Liver (tissue), 10 donors: ENCODE results near the gene FKBP1C. TPM values are rescaled to one million over a fixed set of nuclear protein-coding genes. Genes with fewer than 3 reads are reported as not detected.

Experiments
- DNase-seq: peaks from one replicate; pipeline ENCODE4 v3.0.0-alpha.2; 2017; ENCODE audit warnings: low spot score
- H3K27ac ChIP-seq, 2 donors: one replicate each; pipeline ENCODE4 v1.7.0; 2013; ENCODE audit warnings: inconsistent platforms in 2 of 2, low read length in 2 of 2, control low read depth in 1 of 2, low read depth in 1 of 2, mild to moderate bottlenecking in 1 of 2
- H3K27me3 ChIP-seq, 4 donors: one replicate each; pipeline versions ENCODE4 v1.6.1 to v1.7.0; 2013; ENCODE audit warnings: low read length in 3 of 4, inconsistent platforms in 1 of 4, mild to moderate bottlenecking in 1 of 4, moderate library complexity in 1 of 4; ENCODE audit not compliant: control insufficient read depth in 4 of 4, insufficient read depth in 4 of 4
- H3K36me3 ChIP-seq, 4 donors: one replicate each; pipeline versions ENCODE4 v1.6.1 to v1.7.0; 2013; ENCODE audit warnings: low read length in 3 of 4, mild to moderate bottlenecking in 3 of 4, low read depth in 1 of 4, moderate library complexity in 1 of 4; ENCODE audit not compliant: control insufficient read depth in 4 of 4, insufficient read depth in 3 of 4
- H3K4me1 ChIP-seq, 4 donors: one replicate each; pipeline versions ENCODE4 v1.6.1 to v1.7.0; 2013; ENCODE audit warnings: low read length in 3 of 4, mild to moderate bottlenecking in 3 of 4, moderate library complexity in 1 of 4; ENCODE audit not compliant: control insufficient read depth in 4 of 4, insufficient read depth in 4 of 4
- H3K4me3 ChIP-seq, 3 donors: one replicate each; pipeline versions ENCODE4 v1.6.1 to v1.7.0; 2013; ENCODE audit warnings: low read length in 3 of 3, control low read depth in 1 of 3, low read depth in 1 of 3, mild to moderate bottlenecking in 1 of 3
- H3K9ac ChIP-seq, 2 donors: one replicate each; pipeline ENCODE4 v1.7.0; 2013; ENCODE audit warnings: low read length in 2 of 2, mild to moderate bottlenecking in 2 of 2, moderate library complexity in 2 of 2, control low read depth in 1 of 2, low read depth in 1 of 2
- H3K9me3 ChIP-seq, 4 donors: one replicate each; pipeline versions ENCODE4 v1.6.1 to v1.7.0; 2013; ENCODE audit warnings: low read length in 3 of 4; ENCODE audit not compliant: control insufficient read depth in 4 of 4
- CTCF ChIP-seq: fragments of 150-350 bp; IDR thresholded peaks from 2 replicates; pipeline ENCODE4 v1.5.1; 2017; ENCODE audit warnings: improper control_type of control experiment, low read depth, low read length; ENCODE audit not compliant: missing input control
- FOXA1 ChIP-seq: IDR thresholded peaks from 2 replicates; pipeline ENCODE4 v1.6.1; 2016; ENCODE audit warnings: antibody characterized with exemption
- FOXA2 ChIP-seq: IDR thresholded peaks from 2 replicates; pipeline ENCODE4 v1.6.1; 2016; ENCODE audit warnings: antibody characterized with exemption
- GABPA ChIP-seq, 2 donors: IDR thresholded peaks in 1 of 2; conservative IDR thresholded peaks in 1 of 2; 2 replicates each; pipeline ENCODE4 v1.6.1; 2016; ENCODE audit warnings: antibody characterized with exemption in 2 of 2, mild to moderate bottlenecking in 1 of 2, moderate library complexity in 1 of 2
- HNF4A ChIP-seq, 2 donors: conservative IDR thresholded peaks; 2 replicates each; pipeline ENCODE4 v1.6.1; 2016; ENCODE audit warnings: antibody characterized with exemption in 2 of 2, mild to moderate bottlenecking in 2 of 2
- HNF4G ChIP-seq: IDR thresholded peaks from 2 replicates; pipeline ENCODE4 v1.6.1; 2016; ENCODE audit warnings: antibody characterized with exemption
- JUND ChIP-seq, 2 donors: IDR thresholded peaks; 2 replicates each; pipeline ENCODE4 v1.6.1; 2016; ENCODE audit warnings: antibody characterized with exemption in 2 of 2
- MAX ChIP-seq: IDR thresholded peaks from 2 replicates; pipeline ENCODE4 v1.6.1; 2016; ENCODE audit warnings: antibody characterized with exemption
- NR2F2 ChIP-seq: IDR thresholded peaks from 2 replicates; pipeline ENCODE4 v1.6.1; 2016; ENCODE audit warnings: antibody characterized with exemption
- RAD21 ChIP-seq, 2 donors: IDR thresholded peaks; 2 replicates each; pipeline ENCODE4 v1.6.1; 2016; ENCODE audit warnings: antibody characterized with exemption in 2 of 2, mild to moderate bottlenecking in 2 of 2
- RXRA ChIP-seq, 2 donors: IDR thresholded peaks; 2 replicates each; pipeline ENCODE4 v1.6.1; 2017 to 2018; ENCODE audit warnings: antibody characterized with exemption in 2 of 2, mild to moderate bottlenecking in 1 of 2
- SP1 ChIP-seq: IDR thresholded peaks from 2 replicates; pipeline ENCODE4 v1.6.1; 2018; ENCODE audit warnings: antibody characterized with exemption, mild to moderate bottlenecking
- TAF1 ChIP-seq: conservative IDR thresholded peaks from 2 replicates; pipeline ENCODE4 v1.6.1; 2016; ENCODE audit warnings: antibody characterized with exemption, mild to moderate bottlenecking
- YY1 ChIP-seq: IDR thresholded peaks from 2 replicates; pipeline ENCODE4 v1.6.1; 2016; ENCODE audit warnings: antibody characterized with exemption, mild to moderate bottlenecking
- WGBS: extraction: QIAGEN DNeasy Blood & Tissue Kit; methylation state at CpG from one replicate; pipeline ENCODE4 v1.1.7; 2013; 5-methylcytosine and 5-hydroxymethylcytosine counted together
- polyA plus RNA-seq, 2 donors: library from polyadenylated mRNA; stranded (reverse) in 1 of 2; unstranded in 1 of 2; fragments of 200-250 nt in 1 of 2; fragments of >200 nt in 1 of 2; fragmentation: Nextera tagmentation in 1 of 2; extraction: Ambion mirVana in 1 of 2; gene quantifications; one replicate each; pipeline versions ENCODE4 v1.2.1 to v1.2.3, GENCODE V29; 2013 to 2015
- small RNA-seq: library from RNA; depleted of rRNA; stranded (forward); fragments of <200 nt; gene quantifications from one replicate; pipeline ENCODE3, GENCODE V24; 2014
- total RNA-seq, 2 donors: library from RNA; depleted of rRNA; stranded (reverse); fragments of >200 nt; gene quantifications; one replicate each; pipeline ENCODE4 v1.2.3, GENCODE V29; 2014
- TF ChIP-seq, protein P1 (sequence below): IDR thresholded peaks from 2 replicates; pipeline ENCODE4 v1.6.1; 2016; ENCODE audit warnings: antibody characterized with exemption
- TF ChIP-seq, protein P2 (sequence below): IDR thresholded peaks from 2 replicates; pipeline ENCODE4 v1.6.1; 2016; ENCODE audit warnings: antibody characterized with exemption
- TF ChIP-seq, protein P3 (sequence below): IDR thresholded peaks from 2 replicates; pipeline ENCODE4 v1.6.1; 2016; ENCODE audit warnings: antibody characterized with exemption, mild to moderate bottlenecking
- donor health status: healthy.
- donor health status: healthy.
- donor health status: healthy.
- donor health status: healthy.
- donor health status: healthy.

The FKBP1C gene
- total and polyA plus RNA-seq, 4 donors, result 0.08 to 0.61 (median 0.38) TPM

DNA sequence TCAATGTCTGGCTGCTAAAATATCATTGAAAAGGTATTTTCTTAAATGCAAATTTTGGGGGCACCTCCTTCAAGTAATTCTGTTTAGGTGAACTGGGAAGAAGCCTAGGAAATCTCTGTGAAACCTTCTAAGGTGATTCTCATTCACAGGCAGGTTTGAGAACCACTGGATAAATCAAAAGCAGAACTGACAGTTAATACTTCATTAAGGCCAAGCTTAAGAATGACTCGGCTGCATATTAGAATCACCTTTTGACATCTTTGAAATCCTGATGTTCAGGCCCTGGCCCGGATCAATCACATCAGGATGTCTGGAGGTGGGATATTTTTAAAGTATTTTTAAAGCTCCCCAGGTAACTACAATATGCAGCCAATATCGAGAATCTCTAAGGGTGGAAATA is 50.6 kb downstream of the FKBP1C start:
- Histone ChIP-seq H3K4me3 (no peak overlapping the region), H3K27ac (no peak overlapping the region), H3K27me3 (no peaks in the 10 kb centered on the region), H3K4me1 (no peaks in the 10 kb centered on the region), H3K9ac (no peak overlapping the region), H3K36me3 (no peaks in the 10 kb centered on the region), H3K9me3 (no peaks in the 10 kb centered on the region)
- no peak for DNase-seq
- 85% methylated on average over 3 of the region's 3 CpGs for WGBS
- TF ChIP-seq TAF1 (no peak), FOXA1 (no peak), NR2F2 (no peak), SP1 (no peak), MAX (no peak), RAD21 (IDR thresholded peaks at IDR 0.05) (no peak), RXRA (IDR thresholded peaks at IDR 0.05) (no peak), HNF4A (conservative IDR thresholded peaks at IDR 0.05) (no peak), CTCF (no peak), JUND (IDR thresholded peaks at IDR 0.05) (no peak), YY1 (no peak), GABPA (IDR thresholded peaks at IDR 0.05 in 1 of 2, conservative IDR thresholded peaks at IDR 0.05 in 1 of 2) (no peak), FOXA2 (no peak), HNF4G (no peak)
- TF ChIP-seq, protein P1, sequence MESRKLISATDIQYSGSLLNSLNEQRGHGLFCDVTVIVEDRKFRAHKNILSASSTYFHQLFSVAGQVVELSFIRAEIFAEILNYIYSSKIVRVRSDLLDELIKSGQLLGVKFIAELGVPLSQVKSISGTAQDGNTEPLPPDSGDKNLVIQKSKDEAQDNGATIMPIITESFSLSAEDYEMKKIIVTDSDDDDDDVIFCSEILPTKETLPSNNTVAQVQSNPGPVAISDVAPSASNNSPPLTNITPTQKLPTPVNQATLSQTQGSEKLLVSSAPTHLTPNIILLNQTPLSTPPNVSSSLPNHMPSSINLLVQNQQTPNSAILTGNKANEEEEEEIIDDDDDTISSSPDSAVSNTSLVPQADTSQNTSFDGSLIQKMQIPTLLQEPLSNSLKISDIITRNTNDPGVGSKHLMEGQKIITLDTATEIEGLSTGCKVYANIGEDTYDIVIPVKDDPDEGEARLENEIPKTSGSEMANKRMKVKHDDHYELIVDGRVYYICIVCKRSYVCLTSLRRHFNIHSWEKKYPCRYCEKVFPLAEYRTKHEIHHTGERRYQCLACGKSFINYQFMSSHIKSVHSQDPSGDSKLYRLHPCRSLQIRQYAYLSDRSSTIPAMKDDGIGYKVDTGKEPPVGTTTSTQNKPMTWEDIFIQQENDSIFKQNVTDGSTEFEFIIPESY, result no peak
- TF ChIP-seq, protein P2, sequence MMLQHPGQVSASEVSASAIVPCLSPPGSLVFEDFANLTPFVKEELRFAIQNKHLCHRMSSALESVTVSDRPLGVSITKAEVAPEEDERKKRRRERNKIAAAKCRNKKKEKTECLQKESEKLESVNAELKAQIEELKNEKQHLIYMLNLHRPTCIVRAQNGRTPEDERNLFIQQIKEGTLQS, result no peak
- TF ChIP-seq, protein P3, sequence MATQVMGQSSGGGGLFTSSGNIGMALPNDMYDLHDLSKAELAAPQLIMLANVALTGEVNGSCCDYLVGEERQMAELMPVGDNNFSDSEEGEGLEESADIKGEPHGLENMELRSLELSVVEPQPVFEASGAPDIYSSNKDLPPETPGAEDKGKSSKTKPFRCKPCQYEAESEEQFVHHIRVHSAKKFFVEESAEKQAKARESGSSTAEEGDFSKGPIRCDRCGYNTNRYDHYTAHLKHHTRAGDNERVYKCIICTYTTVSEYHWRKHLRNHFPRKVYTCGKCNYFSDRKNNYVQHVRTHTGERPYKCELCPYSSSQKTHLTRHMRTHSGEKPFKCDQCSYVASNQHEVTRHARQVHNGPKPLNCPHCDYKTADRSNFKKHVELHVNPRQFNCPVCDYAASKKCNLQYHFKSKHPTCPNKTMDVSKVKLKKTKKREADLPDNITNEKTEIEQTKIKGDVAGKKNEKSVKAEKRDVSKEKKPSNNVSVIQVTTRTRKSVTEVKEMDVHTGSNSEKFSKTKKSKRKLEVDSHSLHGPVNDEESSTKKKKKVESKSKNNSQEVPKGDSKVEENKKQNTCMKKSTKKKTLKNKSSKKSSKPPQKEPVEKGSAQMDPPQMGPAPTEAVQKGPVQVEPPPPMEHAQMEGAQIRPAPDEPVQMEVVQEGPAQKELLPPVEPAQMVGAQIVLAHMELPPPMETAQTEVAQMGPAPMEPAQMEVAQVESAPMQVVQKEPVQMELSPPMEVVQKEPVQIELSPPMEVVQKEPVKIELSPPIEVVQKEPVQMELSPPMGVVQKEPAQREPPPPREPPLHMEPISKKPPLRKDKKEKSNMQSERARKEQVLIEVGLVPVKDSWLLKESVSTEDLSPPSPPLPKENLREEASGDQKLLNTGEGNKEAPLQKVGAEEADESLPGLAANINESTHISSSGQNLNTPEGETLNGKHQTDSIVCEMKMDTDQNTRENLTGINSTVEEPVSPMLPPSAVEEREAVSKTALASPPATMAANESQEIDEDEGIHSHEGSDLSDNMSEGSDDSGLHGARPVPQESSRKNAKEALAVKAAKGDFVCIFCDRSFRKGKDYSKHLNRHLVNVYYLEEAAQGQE, result no peak

Small RNAs within 50 kb of the gene (small RNA-seq; reads per million reads assigned to genes)
- not detected for gene SPTLC1P3

Other genes with a start within 250 kb of the FKBP1C start
- under 1 TPM; 0.25 to 0.33 TPM for gene LGSN, start 108.5 kb downstream of the FKBP1C start, total RNA-seq
- gene LGSN, start 108.5 kb downstream of the FKBP1C start, polyA plus RNA-seq, result under 1 TPM; 0.03 to 0.19 TPM